ENCODE data around the gene LIAS. TPM values are rescaled to one million over a fixed set of nuclear protein-coding genes. Genes with fewer than 3 reads are reported as not detected.

Gene LIAS
- total RNA-seq, 1 donor from 2014 or later: 9.4 TPM

GRCh38 chr4:39486221-39486804, 27.5 kb downstream of the LIAS start:
- DNase-seq: no peak
- H3K4me3 Mint-ChIP-seq (ENCODE audit: unreplicated experiment): no peak overlapping the region
- H3K36me3 Mint-ChIP-seq (ENCODE audit: unreplicated experiment): no peaks in the 10 kb centered on the region
- no peak overlapping the region for H3K27ac Mint-ChIP-seq (ENCODE audit: unreplicated experiment)
- H3K4me1 Mint-ChIP-seq (ENCODE audit: low read depth, unreplicated experiment): peaks cover 6% of the 10 kb centered on the region
- no peaks in the 10 kb centered on the region for H3K9me3 Mint-ChIP-seq (ENCODE audit: unreplicated experiment)
- TF ChIP-seq, protein P1, sequence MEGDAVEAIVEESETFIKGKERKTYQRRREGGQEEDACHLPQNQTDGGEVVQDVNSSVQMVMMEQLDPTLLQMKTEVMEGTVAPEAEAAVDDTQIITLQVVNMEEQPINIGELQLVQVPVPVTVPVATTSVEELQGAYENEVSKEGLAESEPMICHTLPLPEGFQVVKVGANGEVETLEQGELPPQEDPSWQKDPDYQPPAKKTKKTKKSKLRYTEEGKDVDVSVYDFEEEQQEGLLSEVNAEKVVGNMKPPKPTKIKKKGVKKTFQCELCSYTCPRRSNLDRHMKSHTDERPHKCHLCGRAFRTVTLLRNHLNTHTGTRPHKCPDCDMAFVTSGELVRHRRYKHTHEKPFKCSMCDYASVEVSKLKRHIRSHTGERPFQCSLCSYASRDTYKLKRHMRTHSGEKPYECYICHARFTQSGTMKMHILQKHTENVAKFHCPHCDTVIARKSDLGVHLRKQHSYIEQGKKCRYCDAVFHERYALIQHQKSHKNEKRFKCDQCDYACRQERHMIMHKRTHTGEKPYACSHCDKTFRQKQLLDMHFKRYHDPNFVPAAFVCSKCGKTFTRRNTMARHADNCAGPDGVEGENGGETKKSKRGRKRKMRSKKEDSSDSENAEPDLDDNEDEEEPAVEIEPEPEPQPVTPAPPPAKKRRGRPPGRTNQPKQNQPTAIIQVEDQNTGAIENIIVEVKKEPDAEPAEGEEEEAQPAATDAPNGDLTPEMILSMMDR (IDR thresholded peaks at IDR 0.05; ENCODE audit: partially characterized antibody, unreplicated experiment): no peak
- no peaks in the 10 kb centered on the region for H3K27me3 Mint-ChIP-seq (ENCODE audit: unreplicated experiment)

DNA sequence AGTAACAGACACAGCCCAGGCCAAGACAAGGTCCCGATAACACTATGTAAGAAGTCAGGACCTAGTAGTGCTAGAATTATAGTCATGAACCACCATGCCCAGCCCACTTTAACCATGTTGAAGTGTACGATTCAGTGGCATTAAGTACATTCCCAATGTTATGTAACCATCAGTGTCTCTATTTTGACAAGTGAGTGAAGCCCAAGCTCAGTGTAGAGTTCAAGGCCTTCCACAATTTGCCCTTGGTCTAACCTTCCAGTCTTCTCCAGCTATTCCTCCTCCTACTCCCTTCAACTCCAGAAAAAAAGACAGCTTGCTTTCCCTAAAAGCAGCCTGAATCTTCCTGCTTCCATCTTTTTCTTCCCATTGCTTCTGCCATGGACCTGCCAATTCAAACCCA, 31.5 kb downstream of the LIAS start:
- DNase-seq: no peak
- no peak overlapping the region for H3K4me3 Mint-ChIP-seq (ENCODE audit: unreplicated experiment)

GRCh38 chr4:39494354-39494753, 35.5 kb downstream of the LIAS start:
- no peak for DNase-seq
- TF ChIP-seq, protein P1 (IDR thresholded peaks at IDR 0.05; ENCODE audit: partially characterized antibody, unreplicated experiment): no peak
- H3K4me3 Mint-ChIP-seq (ENCODE audit: unreplicated experiment): no peak overlapping the region
- no peak overlapping the region for H3K27ac Mint-ChIP-seq (ENCODE audit: unreplicated experiment)
- H3K9me3 Mint-ChIP-seq (ENCODE audit: unreplicated experiment): no peaks in the 10 kb centered on the region
- no peaks in the 10 kb centered on the region for H3K36me3 Mint-ChIP-seq (ENCODE audit: unreplicated experiment)
- H3K27me3 Mint-ChIP-seq (ENCODE audit: unreplicated experiment): no peaks in the 10 kb centered on the region
- no peaks in the 10 kb centered on the region for H3K4me1 Mint-ChIP-seq (ENCODE audit: low read depth, unreplicated experiment)

More for the DNA sequence above, 31.5 kb downstream of the LIAS start:
- Mint-ChIP-seq H3K36me3 (ENCODE audit: unreplicated experiment) (no peaks in the 10 kb centered on the region), H3K27me3 (ENCODE audit: unreplicated experiment) (no peaks in the 10 kb centered on the region), H3K27ac (ENCODE audit: unreplicated experiment) (no peak overlapping the region), H3K9me3 (ENCODE audit: unreplicated experiment) (no peaks in the 10 kb centered on the region), H3K4me1 (ENCODE audit: low read depth, unreplicated experiment) (peaks cover 6% of the 10 kb centered on the region)
- TF ChIP-seq, protein P1 (IDR thresholded peaks at IDR 0.05; ENCODE audit: partially characterized antibody, unreplicated experiment): no peak

DNA sequence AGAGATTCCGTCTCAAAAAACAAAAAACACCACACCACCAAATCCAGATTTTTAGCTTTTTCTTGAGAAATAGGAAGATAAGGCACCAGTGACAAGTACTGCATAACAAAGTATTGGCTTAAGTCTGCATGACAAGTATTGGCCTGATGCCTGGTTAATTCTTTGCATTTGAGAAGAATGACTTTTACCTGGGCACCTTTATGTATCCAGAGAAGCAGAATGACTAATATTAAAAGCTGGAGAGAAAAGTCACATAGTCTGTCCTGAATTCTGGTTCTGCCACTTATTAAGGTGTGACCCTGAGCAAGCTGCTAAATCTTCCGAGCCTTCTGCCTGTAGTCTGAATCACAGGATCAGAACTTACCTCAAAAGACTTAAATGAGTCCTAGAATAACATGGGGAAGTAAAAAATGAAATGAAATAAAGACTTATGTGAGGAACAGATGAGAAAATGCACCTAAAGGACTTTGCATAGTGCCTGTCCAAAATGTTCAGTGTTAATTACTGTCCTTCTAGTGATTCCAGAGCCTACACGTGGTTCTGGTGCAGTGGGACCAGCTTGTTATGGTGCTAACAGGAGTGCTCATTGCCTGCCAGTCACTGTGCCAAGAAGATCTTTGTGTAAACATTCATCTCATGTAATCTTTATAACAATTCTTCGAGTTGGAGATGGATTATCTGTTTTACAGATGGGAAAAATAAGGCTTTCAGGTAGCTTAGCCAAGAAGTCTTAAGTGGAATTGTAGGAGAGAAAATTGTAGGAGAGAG, 36.8 kb downstream of the LIAS start:
- TF ChIP-seq, protein P1 (IDR thresholded peaks at IDR 0.05; ENCODE audit: partially characterized antibody, unreplicated experiment): no peak
- Mint-ChIP-seq H3K9me3 (ENCODE audit: unreplicated experiment) (no peaks in the 10 kb centered on the region), H3K27ac (ENCODE audit: unreplicated experiment) (no peak overlapping the region), H3K4me1 (ENCODE audit: low read depth, unreplicated experiment) (no peaks in the 10 kb centered on the region), H3K27me3 (ENCODE audit: unreplicated experiment) (no peaks in the 10 kb centered on the region), H3K36me3 (ENCODE audit: unreplicated experiment) (no peaks in the 10 kb centered on the region), H3K4me3 (ENCODE audit: unreplicated experiment) (no peak overlapping the region)
- no peak for DNase-seq
